NCI-H2227 treated with DMSO at 0.1 percent for 48 hours (cell line): Measurements from ENCODE around the gene SPATA1.

Experiments
- DNase-seq: peaks from one replicate; lab custom pipeline; 2025; lab: John Stamatoyannopoulos, UW

Gene SPATA1

GRCh38 chr1:84509029-84509428, 2.8 kb downstream of the SPATA1 start:
- no peak for DNase-seq

GRCh38 chr1:84510165-84510564, 4.0 kb downstream of the SPATA1 start:
- no peak for DNase-seq

- no peak for DNase-seq
Observed at GRCh38 chr1:84510668-84511067, 4.5 kb downstream of the SPATA1 start.

DNA sequence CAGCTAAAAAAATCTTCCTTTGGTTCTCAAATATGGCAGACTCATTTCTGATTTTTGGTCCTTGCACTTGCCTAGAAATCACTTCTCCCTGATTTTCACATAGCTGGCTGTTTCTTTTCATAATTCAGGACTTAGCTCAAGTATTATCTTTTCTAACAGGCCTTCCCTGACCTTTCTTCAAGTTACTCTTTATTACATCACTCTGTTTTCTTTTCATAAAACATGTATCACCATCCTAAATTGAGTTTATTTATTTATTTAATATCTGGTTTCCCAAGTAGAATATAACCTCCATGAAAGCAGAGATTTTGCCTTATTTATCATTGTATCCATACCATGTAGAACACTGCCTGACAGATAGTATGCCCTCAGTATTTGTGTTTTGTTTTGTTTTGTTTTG, 18.4 kb downstream of the SPATA1 start:
- DNase-seq: no peak

DNA sequence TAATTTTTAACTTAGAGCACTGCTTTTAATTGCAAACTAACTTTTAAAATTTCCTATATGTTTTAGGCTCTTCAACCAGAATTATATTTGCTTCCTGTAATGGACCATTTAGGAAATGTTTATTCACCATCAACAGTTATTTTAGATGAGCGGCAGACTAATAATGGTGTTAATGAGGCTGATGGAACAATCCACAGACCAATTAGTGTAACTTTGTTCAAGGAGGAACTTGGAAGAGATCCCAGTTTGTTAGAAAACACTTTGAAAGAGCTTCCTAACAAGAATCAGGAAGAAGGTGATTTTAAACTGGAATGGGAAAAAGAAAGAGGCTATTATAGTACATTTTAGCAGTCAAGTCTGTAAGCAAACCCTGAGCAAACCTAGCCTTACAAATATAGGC, 19.6 kb downstream of the SPATA1 start:
- no peak for DNase-seq

DNA sequence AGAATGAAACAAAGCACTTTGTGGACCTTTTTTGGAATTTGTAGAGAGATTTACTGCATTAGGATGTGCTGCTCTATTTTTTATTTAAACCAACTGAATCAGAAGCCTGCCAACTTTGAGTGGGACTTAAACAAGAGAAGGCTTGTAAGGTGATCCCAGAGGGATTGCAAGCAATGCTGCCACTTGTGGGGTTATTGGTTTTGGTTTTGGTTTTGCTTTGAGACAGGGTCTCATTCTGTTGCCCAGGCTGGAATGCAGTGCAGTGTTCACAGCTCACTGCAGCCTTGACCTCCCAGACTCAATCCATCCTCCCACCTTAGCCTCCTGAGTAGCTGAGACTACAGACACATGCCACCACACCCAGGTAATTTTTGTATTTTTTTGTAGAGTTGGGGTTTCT, 32.4 kb downstream of the SPATA1 start:
- no peak for DNase-seq

DNA sequence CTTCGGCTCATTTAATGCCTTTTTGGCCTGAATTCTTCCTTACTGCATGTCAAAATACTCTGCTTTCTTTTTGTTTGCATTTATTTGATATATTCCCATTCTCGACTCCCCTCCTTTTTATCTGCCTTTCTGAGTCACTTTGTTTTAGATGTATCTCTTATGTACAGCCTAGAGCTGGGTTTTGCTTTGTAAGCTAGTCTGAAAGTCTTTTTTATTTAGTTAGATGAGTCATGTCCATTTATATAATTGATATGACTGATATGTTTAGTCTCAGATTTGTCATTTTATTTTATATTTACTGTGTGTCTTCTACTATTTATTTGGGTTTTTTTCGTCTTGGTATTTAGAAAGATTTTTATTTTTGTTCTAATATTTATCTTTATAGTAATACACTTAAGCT, 33.8 kb downstream of the SPATA1 start:
- DNase-seq: no peak

- DNase-seq: no peak
Observed at GRCh38 chr1:84540759-84541158, 34.6 kb downstream of the SPATA1 start.

- no peak for DNase-seq
Observed at GRCh38 chr1:84541679-84542078, 35.5 kb downstream of the SPATA1 start.

DNA sequence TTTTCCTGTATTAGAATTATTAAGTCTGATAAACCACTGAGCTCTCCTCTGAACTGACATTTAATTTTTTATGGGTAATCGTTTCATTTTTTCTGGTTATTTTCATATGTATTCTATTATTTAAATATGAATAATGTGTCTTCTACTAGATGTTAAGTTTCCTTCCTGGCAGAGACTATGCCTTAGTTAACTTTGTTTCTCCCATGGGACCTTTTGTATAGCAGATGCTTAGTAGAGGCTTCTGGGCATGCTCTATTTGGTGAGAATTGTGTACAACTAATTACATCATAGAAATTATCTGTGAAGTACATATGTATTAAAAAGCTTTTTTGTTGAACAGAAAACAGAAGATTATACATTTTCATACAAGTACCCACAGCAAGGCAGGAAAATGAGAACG, 44.6 kb downstream of the SPATA1 start:
- DNase-seq: no peak

GRCh38 chr1:84569216-84569615, 63.0 kb downstream of the SPATA1 start:
- no peak for DNase-seq

- DNase-seq: no peak
Observed at GRCh38 chr1:84570436-84571149, 64.4 kb downstream of the SPATA1 start.

DNA sequence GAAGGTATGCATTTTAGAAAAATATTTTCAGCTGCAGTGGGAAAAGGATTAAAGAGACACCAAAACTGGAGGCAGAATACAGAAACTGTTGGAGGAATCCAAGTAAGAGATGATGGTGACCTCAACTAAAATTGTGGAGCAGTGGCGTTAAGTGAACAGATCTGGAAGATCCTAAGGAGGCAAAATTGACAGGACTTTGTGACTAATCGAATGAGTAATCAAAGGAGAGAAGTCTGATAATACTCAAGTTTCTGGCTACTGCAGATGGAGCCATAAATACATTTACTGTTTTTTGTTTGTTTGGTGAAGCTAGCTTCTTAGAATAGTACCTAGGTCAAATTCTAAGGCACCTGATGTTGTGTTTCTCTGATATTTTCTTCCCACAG, 65.0 kb downstream of the SPATA1 start:
- no peak for DNase-seq

- no peak for DNase-seq
Observed at GRCh38 chr1:84573481-84573966, 67.3 kb downstream of the SPATA1 start.

DNA sequence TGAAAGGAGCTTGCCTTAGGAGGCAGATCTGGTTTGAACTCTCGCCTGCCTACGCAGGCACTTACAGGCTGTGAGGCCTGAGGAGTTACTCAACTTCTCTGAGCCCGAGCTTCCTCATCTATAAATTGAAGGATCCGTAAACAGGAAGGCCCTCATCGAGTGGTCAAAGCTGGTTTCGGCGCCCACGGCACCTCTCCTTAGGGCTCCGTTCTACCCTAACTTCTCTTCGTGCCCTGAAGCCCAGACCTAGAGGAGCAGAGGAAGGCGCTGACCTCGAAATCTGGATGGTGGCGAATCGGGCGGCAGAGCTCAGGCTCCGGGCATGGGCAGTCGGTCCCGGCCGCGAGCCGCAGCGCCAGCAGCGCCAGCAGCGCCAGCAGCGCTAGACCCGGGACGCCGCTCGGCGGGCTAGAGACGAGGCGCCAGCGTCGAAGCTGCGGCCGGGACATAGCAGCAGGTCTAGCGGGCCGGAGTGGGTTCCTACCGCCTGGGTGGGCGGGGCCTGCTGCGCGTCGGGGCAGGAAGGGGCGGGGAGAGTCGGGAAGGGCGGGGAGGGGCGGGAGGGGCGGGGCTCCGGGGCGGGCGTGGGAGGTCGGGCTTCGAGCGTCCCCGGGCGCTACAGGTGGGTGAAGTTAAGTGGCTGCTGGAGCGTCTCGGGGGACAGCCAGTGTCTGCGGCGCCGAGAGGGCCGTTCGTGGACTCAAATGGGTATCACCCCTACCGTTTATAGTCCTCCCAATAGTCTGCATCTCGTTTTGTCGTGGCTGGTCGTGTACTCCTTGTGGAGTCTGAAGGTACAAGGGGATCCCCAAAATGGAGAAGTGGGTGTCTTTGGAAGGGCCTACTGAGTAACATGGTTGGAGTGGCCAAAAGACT, 68.0 kb downstream of the SPATA1 start, which contains the start of gene CTBS:
Gene CTBS, minus strand, starts transcription at position 474 of the 876 bp plus-strand sequence. Its CDS starts 25 bp downstream, at position 449.
- DNase-seq: peak; percentile 76

DNA sequence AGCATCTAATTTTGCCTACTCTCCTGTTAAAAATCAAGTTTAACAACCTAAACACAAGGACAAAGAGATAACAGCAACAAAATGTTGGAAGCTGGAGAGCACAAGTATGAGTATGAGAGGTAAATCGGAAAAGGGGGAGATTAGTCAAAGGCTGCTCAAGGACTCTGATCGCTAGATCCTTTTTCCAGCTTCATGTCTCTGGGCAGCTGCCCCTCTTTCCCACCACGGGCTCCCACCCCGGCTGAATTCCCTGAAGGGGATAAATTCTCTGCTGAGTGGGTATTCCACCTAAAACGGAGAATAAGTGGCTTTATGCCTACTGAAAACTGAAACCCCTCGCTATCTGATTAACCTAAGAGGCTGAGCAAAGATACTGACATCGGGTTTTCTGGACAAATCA, 68.8 kb downstream of the SPATA1 start:
- peak; percentile 31 for DNase-seq

GRCh38 chr1:84581648-84582047, 75.5 kb downstream of the SPATA1 start:
- DNase-seq: no peak

DNA sequence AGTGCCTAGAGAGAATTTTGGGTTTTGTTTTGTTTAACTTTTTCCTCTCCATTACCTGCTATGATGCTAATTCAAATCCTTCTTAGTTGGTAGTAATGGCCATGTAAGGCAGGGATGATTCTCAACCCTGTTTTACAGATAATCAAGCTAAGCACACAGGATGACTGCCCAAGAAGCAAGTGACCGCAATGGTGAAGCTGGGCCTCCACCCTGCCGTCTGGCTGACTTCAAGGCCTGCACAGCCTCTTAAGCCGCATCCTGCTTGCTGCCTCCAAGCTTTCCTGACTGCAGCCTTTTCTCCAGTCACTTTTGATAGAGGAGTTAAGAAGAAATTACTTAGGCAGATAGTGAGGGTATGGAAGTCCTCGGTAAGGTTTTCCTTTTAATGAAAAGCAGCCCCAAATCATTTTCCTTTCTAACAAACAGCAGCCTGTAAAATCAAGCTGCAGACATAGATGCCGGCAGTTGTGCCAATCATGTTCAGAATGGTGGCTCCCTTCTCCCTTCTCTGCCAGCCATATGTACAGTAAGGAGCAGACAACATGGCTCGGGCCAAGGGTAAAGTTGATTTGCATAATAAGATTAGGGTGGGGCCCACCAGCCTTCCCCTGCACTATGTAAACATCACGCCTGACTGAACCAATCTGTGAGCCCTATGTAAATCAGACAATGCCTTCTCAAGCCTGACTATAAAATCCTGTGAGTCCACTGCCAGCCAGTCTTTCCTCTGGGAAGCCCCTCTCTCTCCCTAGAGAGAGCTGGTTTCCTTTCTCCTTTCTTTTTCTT, 76.8 kb downstream of the SPATA1 start:
- DNase-seq: peak; percentile 96

DNA sequence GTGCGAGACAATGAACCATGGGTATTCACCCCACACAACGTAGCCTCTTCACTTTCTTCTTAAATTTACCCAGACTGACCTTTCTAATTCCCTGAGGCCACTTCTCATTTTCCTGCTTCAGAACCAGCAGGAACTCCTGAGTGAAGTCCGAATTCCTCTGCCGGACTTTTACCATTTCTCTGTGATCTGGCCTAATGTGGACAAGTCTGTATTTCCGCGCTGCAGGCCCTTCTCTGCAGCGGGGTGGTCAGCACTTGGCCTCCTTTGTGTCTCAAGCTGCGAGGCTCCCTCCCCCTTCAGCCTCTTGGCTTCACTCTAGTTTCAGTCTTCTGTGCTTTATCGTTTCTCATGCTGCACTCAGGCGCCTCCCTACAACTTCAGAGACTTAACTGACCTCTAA, 77.5 kb downstream of the SPATA1 start:
- DNase-seq: peak; percentile 58

DNA sequence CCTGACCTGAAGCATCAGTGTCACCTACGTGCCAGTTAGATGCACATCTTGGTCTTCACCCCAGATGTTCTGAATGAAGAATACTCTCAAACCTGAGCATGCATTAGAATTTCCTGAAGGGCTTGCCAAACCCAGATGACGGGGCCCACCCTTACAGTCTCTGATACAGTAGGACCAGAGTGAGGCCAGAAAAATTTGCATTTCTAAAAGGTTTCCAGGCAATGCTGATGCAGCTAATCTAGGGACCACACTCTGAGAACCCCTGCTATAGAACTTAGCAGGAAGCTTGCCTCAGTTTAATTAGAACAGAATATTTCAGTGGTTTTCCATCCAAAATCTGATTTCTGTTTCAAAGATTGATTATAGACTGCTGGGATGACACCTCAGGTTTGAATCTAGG, 77.9 kb downstream of the SPATA1 start:
- DNase-seq: no peak

- DNase-seq: no peak
Observed at GRCh38 chr1:84585803-84586202, 79.6 kb downstream of the SPATA1 start.

DNA sequence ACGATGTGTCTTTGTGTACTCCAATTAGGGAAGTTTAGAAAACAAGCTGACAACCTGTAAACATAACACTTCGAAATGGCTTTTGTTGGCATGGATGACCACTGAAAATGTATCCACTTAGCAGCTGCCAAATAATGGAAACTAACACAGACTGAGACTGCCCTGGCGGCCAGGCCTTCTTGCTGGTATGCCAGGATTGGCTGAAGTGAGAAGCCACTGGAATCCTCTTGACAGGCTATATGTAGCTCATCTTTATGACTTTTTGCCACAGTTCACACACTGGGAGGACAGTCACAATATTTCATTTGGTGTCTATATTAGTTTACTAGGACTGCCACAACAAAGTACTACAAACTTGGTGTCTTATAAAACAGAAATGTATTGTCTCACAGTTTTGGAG, 80.9 kb downstream of the SPATA1 start:
- no peak for DNase-seq
